ENCODE results near the gene C1orf226. TPM values are rescaled to one million over a fixed set of nuclear protein-coding genes. Genes with fewer than 3 reads are reported as not detected.

Gene C1orf226
- total RNA-seq, 1 donor from 2014 or later, result 0.85 TPM

DNA sequence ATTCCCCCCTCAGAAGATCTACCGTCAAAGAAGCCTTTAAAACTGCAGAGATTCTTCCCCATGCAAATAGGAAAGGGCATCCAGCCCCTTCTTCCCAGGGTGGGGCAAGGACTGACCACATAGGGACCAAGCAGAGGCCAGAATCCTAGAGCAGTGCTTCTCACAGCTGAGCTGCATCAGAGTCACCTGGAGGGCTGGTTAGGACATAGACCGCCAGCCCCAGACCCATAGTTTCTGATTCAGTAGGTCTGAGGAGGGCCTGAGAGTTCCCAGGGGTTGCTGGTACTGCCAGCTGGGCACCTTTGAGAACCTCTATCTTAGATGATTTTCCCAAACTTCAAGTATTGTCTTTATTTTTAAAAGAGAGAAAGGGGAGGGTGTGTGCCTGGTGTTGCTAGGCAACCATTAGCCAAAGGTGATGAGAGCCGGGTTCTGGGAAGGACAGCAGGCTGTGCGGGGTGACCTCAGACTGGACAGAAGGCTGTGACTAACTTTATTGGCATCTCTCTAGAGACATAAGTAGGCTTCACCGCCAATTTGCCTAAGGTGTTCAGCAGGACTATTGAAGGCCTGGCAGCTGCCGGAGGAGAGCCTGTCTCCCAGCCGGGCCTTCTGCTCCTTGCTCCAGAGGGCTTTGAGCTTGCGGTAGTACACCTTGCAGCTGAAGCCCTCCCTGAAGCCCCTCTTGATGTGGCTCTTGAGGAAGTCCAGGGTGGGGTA is 7.8 kb upstream of the C1orf226 start:
- no peaks in the 10 kb centered on the region for H3K36me3 ChIP-seq
- H3K27me3 ChIP-seq, result no peaks in the 10 kb centered on the region
- H3K4me1 ChIP-seq, result no peaks in the 10 kb centered on the region
- no peak overlapping the region for H3K27ac ChIP-seq
- no peak overlapping the region for H3K4me3 ChIP-seq
- H3K9me3 ChIP-seq, result no peaks in the 10 kb centered on the region
- TF ChIP-seq, protein P1, sequence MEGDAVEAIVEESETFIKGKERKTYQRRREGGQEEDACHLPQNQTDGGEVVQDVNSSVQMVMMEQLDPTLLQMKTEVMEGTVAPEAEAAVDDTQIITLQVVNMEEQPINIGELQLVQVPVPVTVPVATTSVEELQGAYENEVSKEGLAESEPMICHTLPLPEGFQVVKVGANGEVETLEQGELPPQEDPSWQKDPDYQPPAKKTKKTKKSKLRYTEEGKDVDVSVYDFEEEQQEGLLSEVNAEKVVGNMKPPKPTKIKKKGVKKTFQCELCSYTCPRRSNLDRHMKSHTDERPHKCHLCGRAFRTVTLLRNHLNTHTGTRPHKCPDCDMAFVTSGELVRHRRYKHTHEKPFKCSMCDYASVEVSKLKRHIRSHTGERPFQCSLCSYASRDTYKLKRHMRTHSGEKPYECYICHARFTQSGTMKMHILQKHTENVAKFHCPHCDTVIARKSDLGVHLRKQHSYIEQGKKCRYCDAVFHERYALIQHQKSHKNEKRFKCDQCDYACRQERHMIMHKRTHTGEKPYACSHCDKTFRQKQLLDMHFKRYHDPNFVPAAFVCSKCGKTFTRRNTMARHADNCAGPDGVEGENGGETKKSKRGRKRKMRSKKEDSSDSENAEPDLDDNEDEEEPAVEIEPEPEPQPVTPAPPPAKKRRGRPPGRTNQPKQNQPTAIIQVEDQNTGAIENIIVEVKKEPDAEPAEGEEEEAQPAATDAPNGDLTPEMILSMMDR (IDR thresholded peaks at IDR 0.05), result no peak
- no peak for DNase-seq (ENCODE audit: low spot score in 2 of 2)
- intact Hi-C loops (cut with DNase I), result no loop called here

DNA sequence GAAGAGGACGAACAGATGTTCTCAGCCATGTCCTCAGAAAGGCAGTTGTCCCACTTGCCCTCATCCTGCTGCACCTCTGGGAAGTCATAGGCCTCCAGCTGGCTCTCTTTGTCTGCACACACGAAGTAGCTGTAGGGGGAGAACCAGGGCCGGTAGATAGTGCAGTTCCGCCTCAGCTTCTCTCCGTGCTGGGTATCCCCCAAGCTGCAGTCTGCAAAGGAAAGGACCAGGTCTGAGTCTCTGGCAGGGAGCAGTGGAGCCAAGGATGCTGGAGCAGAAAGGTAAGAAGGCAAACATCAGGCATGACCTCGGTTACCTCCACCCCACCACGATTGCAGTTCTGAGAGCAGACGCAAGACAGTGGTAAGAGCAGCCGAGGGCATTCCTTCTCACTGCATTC is 7.1 kb upstream of the C1orf226 start:
- Histone ChIP-seq H3K9me3 (no peaks in the 10 kb centered on the region), H3K27ac (no peak overlapping the region), H3K36me3 (no peaks in the 10 kb centered on the region), H3K27me3 (no peaks in the 10 kb centered on the region), H3K4me3 (no peak overlapping the region), H3K4me1 (no peaks in the 10 kb centered on the region)
- DNase-seq (ENCODE audit: low spot score in 2 of 2), result no peak
- TF ChIP-seq, protein P1 (IDR thresholded peaks at IDR 0.05), result no peak
- intact Hi-C loops (cut with DNase I), result no loop called here

DNA sequence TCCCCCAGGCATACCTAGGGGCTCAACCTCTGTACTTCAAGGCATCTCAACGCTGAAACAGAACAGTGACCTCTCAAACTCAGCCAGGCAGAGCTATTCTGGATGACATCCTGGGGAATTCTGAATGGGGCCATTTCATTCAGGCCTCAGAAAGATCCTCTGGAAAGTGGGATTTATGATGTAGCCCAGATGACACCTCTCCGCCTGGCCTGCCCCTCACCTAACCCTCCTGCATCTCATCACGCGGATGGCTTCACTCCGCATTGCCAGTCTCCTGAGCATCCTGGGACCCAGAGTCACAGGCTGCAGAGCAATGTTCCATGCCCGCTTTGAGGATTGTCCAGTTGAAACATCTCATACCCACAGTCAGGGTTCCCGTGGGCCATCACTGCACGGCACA is 6.1 kb upstream of the C1orf226 start:
- Histone ChIP-seq H3K27ac (no peak overlapping the region), H3K9me3 (no peaks in the 10 kb centered on the region), H3K4me3 (no peak overlapping the region), H3K27me3 (no peaks in the 10 kb centered on the region), H3K4me1 (no peaks in the 10 kb centered on the region), H3K36me3 (no peaks in the 10 kb centered on the region)
- intact Hi-C loops (cut with DNase I), result no loop called here
- no peak for DNase-seq (ENCODE audit: low spot score in 2 of 2)
- TF ChIP-seq, protein P1 (IDR thresholded peaks at IDR 0.05), result no peak

DNA sequence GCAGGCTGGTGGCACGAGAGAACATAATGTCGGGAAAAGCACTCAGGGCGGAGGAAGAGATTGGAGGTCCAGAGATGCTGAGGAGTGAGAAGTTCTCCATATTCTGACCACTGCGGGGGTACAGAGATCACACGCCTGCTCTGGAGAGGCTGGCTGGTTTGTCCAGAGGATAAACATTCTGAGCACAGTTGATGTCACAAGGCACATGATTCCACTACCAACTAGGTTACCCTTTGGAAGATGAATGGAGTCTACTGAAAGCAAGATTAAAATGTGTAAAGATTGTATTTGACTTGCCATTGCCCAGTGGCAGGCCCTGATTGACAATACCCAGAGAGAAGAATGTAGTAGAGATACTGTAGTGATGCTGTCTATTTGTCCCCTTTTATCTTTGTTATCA is 4.8 kb upstream of the C1orf226 start, which contains the start of gene SPATA46:
TSS of gene SPATA46 (minus strand) at position 164 of the 400 bp plus-strand sequence. CDS start at position 100, 64 bp downstream.
- Histone ChIP-seq H3K4me3 (no peak within 1 kb of the TSS), H3K4me1 (no peaks in the 10 kb centered on the region), H3K36me3 (no peaks in the 10 kb centered on the region), H3K9me3 (no peaks in the 10 kb centered on the region), H3K27ac (no peak within 1 kb of the TSS), H3K27me3 (no peaks in the 10 kb centered on the region)
- DNase-seq (ENCODE audit: low spot score in 2 of 2), result no peak
- TF ChIP-seq, protein P1 (IDR thresholded peaks at IDR 0.05), result no peak
- intact Hi-C loops (cut with DNase I), result no loop called here

DNA sequence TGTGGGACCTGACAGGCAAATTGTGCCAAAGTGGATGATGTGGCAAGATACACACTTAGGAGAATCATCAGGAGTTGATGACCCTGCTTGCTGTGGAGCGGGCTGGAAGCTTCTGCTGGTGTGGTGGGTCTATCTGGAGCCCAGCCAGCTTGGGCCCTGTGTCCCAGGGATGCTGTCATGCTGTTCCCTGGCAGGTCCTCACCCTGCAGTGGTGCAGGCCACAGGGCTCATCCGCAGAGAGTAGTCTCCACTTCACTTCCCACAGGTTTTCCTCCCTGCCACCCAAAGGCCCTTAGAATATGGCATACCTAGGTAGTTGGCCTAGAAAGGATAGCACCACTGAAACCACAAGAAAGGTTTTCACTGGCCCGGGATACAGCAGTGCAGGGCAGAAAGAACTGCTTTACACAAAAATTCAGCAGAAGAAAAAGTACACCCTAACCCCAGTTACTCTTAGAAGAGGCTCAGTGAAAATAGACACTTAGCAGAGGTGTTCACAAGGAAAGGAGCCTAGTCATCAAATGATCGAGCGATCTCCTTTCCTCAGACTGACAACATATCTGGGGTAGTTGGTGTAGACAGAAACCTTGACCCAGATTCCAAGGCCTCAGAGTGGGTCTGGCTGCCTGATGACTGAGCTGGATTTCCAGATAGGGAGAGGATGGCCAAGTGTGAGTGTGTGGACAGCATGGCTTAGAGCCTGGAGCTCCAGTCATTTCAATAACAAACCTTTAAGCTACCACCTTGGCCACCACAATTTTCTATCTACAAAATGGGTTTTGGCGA is 1.3 kb upstream of the C1orf226 start:
- no peak for DNase-seq (ENCODE audit: low spot score in 2 of 2)
- no peaks in the 10 kb centered on the region for H3K27me3 ChIP-seq
- no peak overlapping the region for H3K27ac ChIP-seq
- H3K4me3 ChIP-seq, result no peak overlapping the region
- peaks cover 0 to 9% of the 10 kb centered on the region in 2 donors for H3K36me3 ChIP-seq
- TF ChIP-seq, protein P1 (IDR thresholded peaks at IDR 0.05), result no peak
- no peaks in the 10 kb centered on the region for H3K9me3 ChIP-seq
- intact Hi-C loops (cut with DNase I), result no loop called here
- no peaks in the 10 kb centered on the region for H3K4me1 ChIP-seq

Measured in ascending aorta (tissue), 2 donors.